Measurements from ENCODE around the gene REXO5. TPM values are rescaled to one million over a fixed set of nuclear protein-coding genes. Genes with fewer than 3 reads are reported as not detected.

The REXO5 gene
- total and polyA plus RNA-seq, 2 of the 13 experiments (the other 11 are each of a cell fraction or from before 2014, with no cell fraction given): 5.9 to 13.1 TPM

- TF ChIP-seq REST (IDR thresholded peaks at IDR 0.05; ENCODE audit: borderline replicate concordance in 1 of 2, low read depth in 1 of 2, low read length in 2 of 2) (no peak), ATM (IDR thresholded peaks at IDR 0.05; ENCODE audit: borderline replicate concordance) (no peak), RELA (CRISPR knock-in tag; IDR thresholded peaks at IDR 0.05) (no peak), BCL6 (CRISPR knock-in tag; IDR thresholded peaks at IDR 0.05) (0 out of 2 replicates have a peak, but pooled peaks have one; percentile 8), ZNF572 (CRISPR knock-in tag; IDR thresholded peaks at IDR 0.05) (0 out of 2 replicates have a peak, but pooled peaks have one; percentile 22), NR2C2 (CRISPR knock-in tag; IDR thresholded peaks at IDR 0.05; ENCODE audit: borderline replicate concordance) (no peak), MIER3 (CRISPR knock-in tag; IDR thresholded peaks at IDR 0.05; ENCODE audit: borderline replicate concordance) (peak; percentile 65; the same call in 1 of the 2 replicates), SSRP1 (CRISPR knock-in tag; IDR thresholded peaks at IDR 0.05) (no peak), ZBTB4 (CRISPR knock-in tag; IDR thresholded peaks at IDR 0.05; ENCODE audit: borderline replicate concordance) (peak; percentile 26; the same call in 1 of the 2 replicates), PCBP2 (optimal IDR thresholded peaks at IDR 0.05; ENCODE audit: low read depth, low read length, poor library complexity, severe bottlenecking) (no peak), ZSCAN22 (CRISPR knock-in tag; IDR thresholded peaks at IDR 0.05) (no peak), ZNF550 (CRISPR knock-in tag; IDR thresholded peaks at IDR 0.05; ENCODE audit: borderline replicate concordance) (0 out of 2 replicates have a peak, but pooled peaks have one; percentile 45), MIXL1 (CRISPR knock-in tag; IDR thresholded peaks at IDR 0.05) (0 out of 2 replicates have a peak, but pooled peaks have one; percentile 12), GTF2F1 (IDR thresholded peaks at IDR 0.05; ENCODE audit: low read length) (no peak), ZNF770 (CRISPR knock-in tag; IDR thresholded peaks at IDR 0.05) (no peak), FOXP1 (IDR thresholded peaks at IDR 0.05) (no peak), FOXP1 (CRISPR knock-in tag; IDR thresholded peaks at IDR 0.05) (no peak), ZBTB3 (CRISPR knock-in tag; IDR thresholded peaks at IDR 0.05; ENCODE audit: borderline replicate concordance, low read depth) (no peak), KLF13 (CRISPR knock-in tag; IDR thresholded peaks at IDR 0.05) (no peak), ZNF614 (CRISPR knock-in tag; IDR thresholded peaks at IDR 0.05; ENCODE audit: borderline replicate concordance) (no peak), CBX1 (IDR thresholded peaks at IDR 0.05; ENCODE audit: low read depth) (no peak), NFE2L2 (IDR thresholded peaks at IDR 0.05; ENCODE audit: low read length) (no peak)
These were observed 31.5 kb upstream of the REXO5 start (continued) for GRCh38 chr16:20774703-20775362.

All from HepG2 (cell line).